Lung microvascular endothelial cell (primary cell): Measurements from ENCODE around the gene TNIK. TPM values are rescaled to one million over a fixed set of nuclear protein-coding genes. Genes with fewer than 3 reads are reported as not detected.

ENCODE experiments used
- DNase-seq, 2 donors: peaks; one replicate each; pipeline versions ENCODE4 v3.0.0 to v3.0.0-alpha.2; 2010; ENCODE audit warnings: low read depth in 2 of 2
- total RNA-seq: library from RNA; depleted of rRNA; stranded (reverse); fragments of >200 nt; gene quantifications from 2 replicates; pipeline ENCODE4 v1.2.1, GENCODE V29; 2014

Gene TNIK
- total RNA-seq, 1 donor from 2014 or later: 9.7 TPM

GRCh38 chr3:171230865-171231264 lies 229.3 kb downstream of the TNIK start:
- DNase-seq: peak in 1 of 2 donors; percentile 3

- DNase-seq: no peak
Measured at GRCh38 chr3:171229173-171229572, 231.0 kb downstream of the TNIK start.

- DNase-seq: no peak
Measured at GRCh38 chr3:171228240-171228639, 232.0 kb downstream of the TNIK start.

GRCh38 chr3:171227828-171228227 lies 232.4 kb downstream of the TNIK start:
- no peak for DNase-seq

GRCh38 chr3:171227359-171227758 lies 232.8 kb downstream of the TNIK start:
- DNase-seq: no peak

- DNase-seq: no peak
Measured at GRCh38 chr3:171226794-171227193, 233.4 kb downstream of the TNIK start.

- DNase-seq: peak in 1 of 2 donors; percentile 19
Measured at GRCh38 chr3:171225708-171226107, 234.5 kb downstream of the TNIK start.

GRCh38 chr3:171225165-171225564 lies 235.0 kb downstream of the TNIK start:
- DNase-seq: no peak

GRCh38 chr3:171223396-171223795 lies 236.8 kb downstream of the TNIK start:
- DNase-seq: no peak

- DNase-seq: no peak
Measured at GRCh38 chr3:171222995-171223394, 237.2 kb downstream of the TNIK start.

- no peak for DNase-seq
Measured at GRCh38 chr3:171221597-171221996, 238.6 kb downstream of the TNIK start.

- DNase-seq: no peak
Measured at GRCh38 chr3:171221104-171221503, 239.1 kb downstream of the TNIK start.

- no peak for DNase-seq
Measured at GRCh38 chr3:171219258-171219657, 240.9 kb downstream of the TNIK start.

GRCh38 chr3:171218069-171218468 lies 242.1 kb downstream of the TNIK start:
- DNase-seq: no peak

GRCh38 chr3:171213907-171214306 lies 246.3 kb downstream of the TNIK start:
- no peak for DNase-seq

- DNase-seq: no peak
Measured at GRCh38 chr3:171213178-171213577, 247.0 kb downstream of the TNIK start.

- DNase-seq: no peak
Measured at GRCh38 chr3:171212648-171213047, 247.6 kb downstream of the TNIK start.

- peak; percentile 60 to 71 for DNase-seq
Measured at GRCh38 chr3:171206283-171206682, 253.9 kb downstream of the TNIK start.

GRCh38 chr3:171204942-171205341 lies 255.3 kb downstream of the TNIK start:
- DNase-seq: peak; percentile 62 to 86

- DNase-seq: no peak
Measured at GRCh38 chr3:171201825-171202224, 258.4 kb downstream of the TNIK start.

- no peak for DNase-seq
Measured at GRCh38 chr3:171200750-171201088, 259.5 kb downstream of the TNIK start.

- DNase-seq: no peak
Measured at GRCh38 chr3:171200052-171200749, 260.0 kb downstream of the TNIK start.

- DNase-seq: no peak
Measured at GRCh38 chr3:171199473-171199829, 260.8 kb downstream of the TNIK start.
